IPS DF 6.9 (cell line): ENCODE measurements around the gene GNG12.

Experiments used
- DNase-seq: peaks from one replicate; pipeline ENCODE4 v3.0.0-alpha.2; 2013; ENCODE audit warnings: low read depth, low spot score
- H3K27ac ChIP-seq: one replicate; pipeline ENCODE4 v1.5.1; 2013; ENCODE audit warnings: low read length, control low read depth
- H3K27me3 ChIP-seq: 2 replicates; pipeline ENCODE4 v1.6.1; 2013; ENCODE audit warnings: mild to moderate bottlenecking, low read length; ENCODE audit not compliant: control insufficient read depth, insufficient read depth
- H3K36me3 ChIP-seq: 2 replicates; pipeline ENCODE4 v1.6.1; 2013; ENCODE audit warnings: low read length; ENCODE audit not compliant: control insufficient read depth, insufficient read depth
- H3K4me1 ChIP-seq: 2 replicates; pipeline ENCODE4 v1.6.1; 2013; ENCODE audit warnings: low read length; ENCODE audit not compliant: control insufficient read depth, insufficient read depth
- H3K4me3 ChIP-seq: 2 replicates; pipeline ENCODE4 v1.5.1; 2013; ENCODE audit warnings: mild to moderate bottlenecking, low read length
- H3K9me3 ChIP-seq: 2 replicates; pipeline ENCODE4 v1.6.1; 2013; ENCODE audit warnings: low read length, inconsistent platforms; ENCODE audit not compliant: control insufficient read depth, insufficient read depth
- WGBS: extraction: QIAGEN DNeasy Blood & Tissue Kit; methylation state at CpG from one replicate; pipeline ENCODE4 v1.1.7; 2013; ENCODE audit warnings: mixed read lengths, missing lambda C conversion rate; ENCODE audit not compliant: insufficient read length, insufficient coverage; 5-methylcytosine and 5-hydroxymethylcytosine counted together

GNG12 gene

DNA sequence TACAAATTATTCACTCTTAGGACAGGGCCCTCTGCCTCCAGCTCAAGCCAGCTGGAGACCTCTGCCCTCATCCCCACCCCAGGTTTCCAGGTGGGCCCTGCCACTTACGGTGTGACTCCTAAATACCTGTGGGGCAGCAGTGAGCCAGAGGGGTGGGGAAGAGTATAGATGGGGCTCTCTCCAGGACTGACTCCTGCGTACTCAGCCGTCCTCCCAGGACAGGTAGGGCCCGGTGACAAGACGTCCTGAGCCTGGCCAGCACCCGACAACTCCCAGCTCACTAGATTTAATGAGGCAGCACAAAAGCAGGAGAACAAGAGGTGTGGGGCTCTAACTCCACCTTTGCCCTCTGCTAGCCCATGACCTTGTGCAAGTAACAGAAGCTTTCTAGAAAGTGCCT, 16.8 kb downstream of the GNG12 start:
- no CpG with 5 or more reads among the region's 6 CpGs for WGBS
- H3K36me3 ChIP-seq: no peaks in the 10 kb centered on the region
- no peak for DNase-seq

DNA sequence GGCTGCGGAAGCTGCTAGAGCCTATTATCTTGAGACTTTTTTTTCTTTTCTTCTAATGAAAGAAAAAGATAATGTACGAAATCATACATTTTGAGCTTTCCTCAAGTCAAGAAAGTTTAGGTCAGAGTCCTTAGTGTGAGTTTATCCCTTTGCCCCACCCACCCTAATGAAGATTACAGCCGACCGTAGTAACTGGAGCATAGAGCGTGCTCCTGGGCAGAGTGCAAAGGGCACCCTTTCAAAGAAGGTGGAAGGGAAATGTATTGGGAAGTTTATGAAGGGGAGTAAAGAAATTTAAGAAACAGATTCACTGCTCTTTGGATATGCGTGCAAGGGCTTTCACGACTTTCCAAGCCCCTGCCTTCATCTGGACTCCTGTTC, 17.2 kb downstream of the GNG12 start:
- no peak overlapping the region for H3K27ac ChIP-seq
- H3K4me3 ChIP-seq: no peak overlapping the region
- no CpG with 5 or more reads among the region's 7 CpGs for WGBS
- H3K27me3 ChIP-seq: no peaks in the 10 kb centered on the region
- H3K9me3 ChIP-seq: no peaks in the 10 kb centered on the region
- H3K4me1 ChIP-seq: 0 out of 2 replicates have a peak, but pooled peaks cover 2% of the 10 kb centered on the region
- DNase-seq: no peak
- no peaks in the 10 kb centered on the region for H3K36me3 ChIP-seq

More for the DNA sequence above, 16.8 kb downstream of the GNG12 start:
- no peak overlapping the region for H3K4me3 ChIP-seq
- 0 out of 2 replicates have a peak, but pooled peaks cover 2% of the 10 kb centered on the region for H3K4me1 ChIP-seq
- H3K27ac ChIP-seq: no peak overlapping the region
- no peaks in the 10 kb centered on the region for H3K9me3 ChIP-seq
- H3K27me3 ChIP-seq: no peaks in the 10 kb centered on the region

DNA sequence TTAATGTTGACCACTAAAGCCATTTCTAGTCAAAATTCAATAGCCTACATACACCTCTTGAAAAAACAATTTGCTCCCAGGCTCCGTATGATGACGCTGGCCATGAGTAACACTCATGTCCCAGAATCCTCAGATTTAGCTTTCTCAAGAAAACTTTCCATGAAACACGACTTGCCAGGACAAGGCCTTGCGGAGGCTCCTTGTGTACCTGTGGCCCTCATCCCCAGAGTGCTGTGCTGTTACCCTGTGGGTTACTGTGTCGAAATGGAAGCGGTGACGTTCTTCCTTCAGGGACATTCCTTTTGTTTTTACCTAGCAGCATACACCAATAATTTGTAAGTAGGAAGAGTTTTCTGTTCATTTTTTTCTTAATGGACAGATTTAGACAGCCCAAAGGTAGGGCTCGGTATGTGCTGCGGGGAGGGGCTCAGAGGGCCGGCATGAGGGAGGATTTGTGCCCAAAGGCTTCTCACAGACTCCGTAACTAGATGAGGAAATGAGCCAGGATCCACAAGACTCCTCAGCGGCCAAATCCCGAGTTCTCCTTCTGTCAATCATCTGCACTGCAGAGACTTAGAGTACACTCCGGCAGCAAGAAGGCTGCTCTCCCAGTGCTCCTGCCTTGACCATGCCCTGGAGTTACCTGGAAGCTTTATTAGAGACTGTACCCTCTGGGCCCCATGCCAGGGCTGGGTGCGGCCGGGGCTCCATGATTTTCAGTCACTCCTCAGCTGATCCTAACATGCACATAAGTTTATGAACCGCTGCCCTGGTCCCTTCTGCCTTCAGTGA, 17.8 kb downstream of the GNG12 start:
- Histone ChIP-seq H3K27ac (no peak overlapping the region), H3K27me3 (no peaks in the 10 kb centered on the region)

DNA sequence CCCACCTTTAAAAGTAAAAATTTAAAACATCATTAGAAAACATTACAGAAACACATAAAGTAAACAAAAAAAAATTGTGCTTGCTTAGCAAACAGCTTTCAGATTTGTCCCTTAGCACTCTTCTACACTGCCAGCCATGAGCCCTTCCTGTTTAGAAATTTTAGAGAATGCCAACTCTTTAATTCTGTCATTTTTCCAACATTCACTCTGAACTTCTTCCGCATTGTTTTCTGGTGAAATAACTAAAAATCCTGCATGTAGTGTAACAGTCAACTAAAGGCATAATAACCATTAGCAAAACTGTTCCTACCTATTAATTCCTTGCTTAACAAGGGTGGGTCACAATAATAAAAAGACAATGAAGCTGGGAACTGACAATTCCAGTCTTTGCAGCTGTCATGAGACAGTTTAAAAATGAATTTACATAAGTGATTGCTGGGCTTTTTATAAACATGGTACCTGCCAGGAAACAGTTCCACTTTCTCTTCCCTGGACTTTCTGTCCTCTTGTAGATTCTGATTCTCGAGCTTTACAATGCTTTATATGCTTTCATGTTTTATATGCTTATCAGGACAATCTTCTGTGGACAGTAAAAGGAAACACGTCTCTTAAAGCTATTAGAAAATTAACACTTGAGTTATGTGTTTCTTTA, 19.0 kb downstream of the GNG12 start:
- Histone ChIP-seq H3K27ac (no peak overlapping the region), H3K9me3 (no peaks in the 10 kb centered on the region), H3K4me1 (0 out of 2 replicates have a peak, but pooled peaks cover 2% of the 10 kb centered on the region), H3K36me3 (no peaks in the 10 kb centered on the region), H3K27me3 (no peaks in the 10 kb centered on the region), H3K4me3 (no peak overlapping the region)
- WGBS: no CpG with 5 or more reads among the region's 3 CpGs
- DNase-seq: no peak

More for the DNA sequence above, 17.8 kb downstream of the GNG12 start:
- no peaks in the 10 kb centered on the region for H3K36me3 ChIP-seq
- no CpG with 5 or more reads among the region's 17 CpGs for WGBS
- 0 out of 2 replicates have a peak, but pooled peaks cover 2% of the 10 kb centered on the region for H3K4me1 ChIP-seq
- H3K9me3 ChIP-seq: no peaks in the 10 kb centered on the region
- no peak overlapping the region for H3K4me3 ChIP-seq
- DNase-seq: no peak

DNA sequence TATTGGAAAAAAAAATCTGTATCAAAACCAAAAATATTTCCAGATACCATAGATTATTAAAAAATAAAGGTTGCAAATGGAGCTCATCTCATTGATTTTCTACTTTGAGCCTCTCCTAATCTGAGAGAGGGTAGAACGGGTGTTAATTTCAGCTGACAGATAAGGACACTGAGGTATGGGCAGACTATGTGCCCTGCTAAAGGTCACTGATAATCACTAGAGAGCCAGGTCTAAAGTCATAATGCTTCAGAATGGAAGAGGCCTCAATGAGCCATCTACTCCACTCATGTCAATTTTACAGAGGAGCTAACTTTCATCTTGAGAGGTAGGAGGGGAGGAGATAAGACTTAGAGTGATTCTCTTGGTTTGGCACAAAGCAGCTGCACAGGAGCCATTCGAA, 21.0 kb downstream of the GNG12 start:
- no peak for DNase-seq
- Histone ChIP-seq H3K4me3 (no peak overlapping the region), H3K9me3 (no peaks in the 10 kb centered on the region), H3K27me3 (no peaks in the 10 kb centered on the region), H3K27ac (no peak overlapping the region), H3K4me1 (no peaks in the 10 kb centered on the region), H3K36me3 (no peaks in the 10 kb centered on the region)
- no CpG with 5 or more reads among the region's 2 CpGs for WGBS

DNA sequence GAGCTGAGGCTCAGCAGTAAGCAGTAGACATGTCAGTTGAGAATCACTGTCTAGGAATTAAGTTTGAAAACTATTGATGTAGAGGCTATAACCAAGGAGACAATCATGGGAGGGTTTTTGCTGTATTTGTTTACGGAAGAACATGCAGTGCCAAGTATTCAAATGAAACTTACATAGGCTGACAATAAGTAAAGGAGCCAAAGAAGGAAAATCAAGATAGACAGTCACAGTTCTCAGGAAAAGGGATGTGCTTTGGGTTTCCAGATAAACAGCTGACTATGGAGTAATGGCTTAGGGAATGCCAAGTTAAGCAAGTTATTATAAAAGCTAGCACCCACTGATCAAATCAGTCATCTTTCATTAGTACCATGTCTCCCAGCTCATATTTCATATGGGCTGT, 21.5 kb downstream of the GNG12 start:
- no peaks in the 10 kb centered on the region for H3K27me3 ChIP-seq
- no peaks in the 10 kb centered on the region for H3K4me1 ChIP-seq
- WGBS: no CpG with 5 or more reads among the region's 1 CpG
- H3K36me3 ChIP-seq: no peaks in the 10 kb centered on the region
- H3K9me3 ChIP-seq: no peaks in the 10 kb centered on the region
- no peak overlapping the region for H3K4me3 ChIP-seq
- no peak overlapping the region for H3K27ac ChIP-seq
- no peak for DNase-seq

DNA sequence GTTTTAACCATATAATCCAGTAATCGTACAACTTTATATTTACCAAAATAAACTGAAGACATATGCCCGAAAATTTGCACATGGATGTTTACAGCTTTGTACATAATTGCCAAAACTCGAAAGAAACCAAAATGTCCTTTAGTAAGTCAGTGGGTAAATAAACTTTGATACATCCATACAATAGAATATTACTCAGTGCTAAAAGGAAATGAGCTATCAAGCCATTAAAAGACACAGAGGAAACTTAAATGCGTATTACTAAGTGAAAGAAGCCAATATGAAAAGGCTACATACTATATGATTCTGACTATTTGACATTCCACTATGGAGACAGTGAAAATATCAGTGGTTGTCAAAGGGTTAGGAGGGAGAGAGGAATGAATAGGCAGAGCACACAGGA, 23.4 kb downstream of the GNG12 start:
- Histone ChIP-seq H3K36me3 (no peaks in the 10 kb centered on the region), H3K9me3 (no peaks in the 10 kb centered on the region), H3K27me3 (no peaks in the 10 kb centered on the region), H3K27ac (no peak overlapping the region), H3K4me1 (peaks cover 1% of the 10 kb centered on the region; the same call in 1 of the 2 replicates), H3K4me3 (no peak overlapping the region)
- no CpG with 5 or more reads among the region's 4 CpGs for WGBS
- DNase-seq: no peak

DNA sequence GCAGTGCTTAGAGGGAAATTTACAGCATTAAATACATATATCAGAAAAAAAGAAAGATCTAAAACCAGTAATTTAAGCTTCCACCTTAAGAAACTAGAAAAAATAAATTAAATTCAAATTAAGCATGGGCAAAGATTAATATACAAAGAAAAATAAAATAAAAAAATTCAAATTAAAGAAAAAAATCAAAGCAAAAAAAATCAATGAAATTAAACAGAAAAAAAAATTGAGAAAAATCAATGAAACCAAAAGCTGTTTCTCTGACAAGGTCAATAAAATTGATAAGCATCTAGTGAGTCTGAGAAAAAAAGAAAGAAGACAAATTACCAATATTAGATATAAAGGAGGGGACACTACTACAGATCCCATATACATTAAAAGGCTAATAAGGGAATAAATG, 26.0 kb downstream of the GNG12 start:
- no peak for DNase-seq
- H3K9me3 ChIP-seq: no peaks in the 10 kb centered on the region
- H3K36me3 ChIP-seq: no peaks in the 10 kb centered on the region
- H3K27ac ChIP-seq: no peak overlapping the region
- H3K27me3 ChIP-seq: no peaks in the 10 kb centered on the region
- no peak overlapping the region for H3K4me3 ChIP-seq
- peaks cover 3% of the 10 kb centered on the region; the same call in 1 of the 2 replicates for H3K4me1 ChIP-seq

DNA sequence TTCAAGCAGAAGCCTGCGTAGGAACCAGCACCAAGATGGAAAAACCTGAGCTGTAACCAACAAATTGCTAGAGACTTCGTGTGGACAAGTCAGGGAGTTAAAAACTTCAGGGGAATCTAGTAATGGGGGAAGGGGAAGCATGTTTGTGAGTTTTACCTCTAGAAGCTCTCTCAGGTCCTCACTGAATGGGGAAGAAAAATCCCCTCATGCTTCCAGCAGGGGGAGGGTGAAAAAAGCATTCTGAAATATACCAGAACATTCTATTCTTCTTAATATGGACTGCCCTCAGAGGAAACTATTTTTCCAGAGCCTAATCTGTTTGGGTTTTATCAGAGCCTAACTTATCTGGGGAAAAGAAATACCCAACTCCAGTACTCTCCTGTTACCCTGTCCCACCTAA, 28.6 kb downstream of the GNG12 start:
- H3K27ac ChIP-seq: no peak overlapping the region
- H3K27me3 ChIP-seq: no peaks in the 10 kb centered on the region
- no peaks in the 10 kb centered on the region for H3K36me3 ChIP-seq
- no peak overlapping the region for H3K4me3 ChIP-seq
- H3K9me3 ChIP-seq: no peaks in the 10 kb centered on the region
- no peak for DNase-seq
- H3K4me1 ChIP-seq: peaks cover 3% of the 10 kb centered on the region; the same call in 1 of the 2 replicates
- no CpG with 5 or more reads among the region's 2 CpGs for WGBS

DNA sequence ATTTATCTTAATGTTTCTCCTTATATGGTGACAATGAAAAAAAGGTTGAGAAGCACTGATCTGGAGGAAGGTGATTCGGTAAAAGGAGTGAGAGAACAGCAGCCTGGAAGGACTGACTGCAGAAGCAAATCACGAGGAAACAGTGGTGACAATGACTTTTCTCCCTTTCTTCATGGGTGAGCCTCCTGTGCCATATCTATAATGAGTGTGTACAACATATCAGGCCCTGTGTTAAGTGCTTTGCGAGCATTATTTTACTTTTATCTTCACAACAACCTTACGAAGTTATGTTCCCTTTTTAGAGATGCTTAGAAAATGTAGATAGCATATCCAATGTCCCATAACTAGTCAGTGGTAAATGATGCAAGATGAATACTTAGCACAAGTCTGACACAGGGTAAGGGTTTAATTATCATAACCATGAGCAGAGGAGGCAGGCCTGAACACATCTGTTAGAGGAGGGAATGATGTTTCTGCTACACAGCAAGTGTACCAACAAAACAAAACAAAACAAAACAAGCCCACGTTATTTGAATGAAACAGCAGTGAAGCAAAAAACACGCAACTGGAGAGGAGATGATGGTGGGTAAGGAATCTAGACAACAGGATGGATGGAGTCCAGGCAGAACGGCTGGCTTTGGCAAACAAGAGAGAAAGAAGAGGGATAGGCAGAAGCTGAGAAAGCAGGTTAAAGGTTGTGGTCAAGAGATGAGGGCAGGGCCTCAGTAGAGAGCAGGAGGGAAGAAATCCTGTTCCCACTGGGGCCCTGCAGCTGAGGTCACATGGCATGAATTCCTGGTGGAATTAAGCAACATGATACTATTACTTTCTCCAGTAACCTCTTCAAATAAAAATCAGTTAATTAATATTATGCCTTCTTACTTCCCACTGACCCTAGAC, 29.6 kb downstream of the GNG12 start:
- H3K27me3 ChIP-seq: no peaks in the 10 kb centered on the region
- no peak overlapping the region for H3K4me3 ChIP-seq
- no peaks in the 10 kb centered on the region for H3K9me3 ChIP-seq
- DNase-seq: no peak
- no CpG with 5 or more reads among the region's 7 CpGs for WGBS
- H3K36me3 ChIP-seq: no peaks in the 10 kb centered on the region
- H3K4me1 ChIP-seq: peaks cover 3% of the 10 kb centered on the region; the same call in 1 of the 2 replicates
- no peak overlapping the region for H3K27ac ChIP-seq
